ENCODE measurements around the gene ISX.

- TF ChIP-seq CTCF (IDR thresholded peaks at IDR 0.05) = no peak
- TF ChIP-seq POLR2A (IDR thresholded peaks at IDR 0.05) = no peak
- TF ChIP-seq EP300 (IDR thresholded peaks at IDR 0.05) = no peak
These were observed 45.3 kb downstream of the ISX start for GRCh38 chr22:35111244-35111643.
